Kasumi-1 (cell line): ENCODE measurements around the gene CCDC183.

Source experiments
- DNase-seq, 2 experiments: peaks; one replicate each; lab custom pipeline; 2025; lab: John Stamatoyannopoulos, UW

The CCDC183 gene

GRCh38 chr9:136849960-136850865 lies 54.1 kb downstream of the CCDC183 start:
- no peak for DNase-seq

GRCh38 chr9:136850866-136851775 lies 55.0 kb downstream of the CCDC183 start:
- no peak for DNase-seq

GRCh38 chr9:136851941-136852663 lies 56.0 kb downstream of the CCDC183 start, which contains the start of gene MAMDC4:
MAMDC4 (plus strand) TSS chr9:136852346; CDS start chr9:136852417, 71 bp downstream.
- DNase-seq: no peak

- no peak for DNase-seq
These were observed 56.8 kb downstream of the CCDC183 start for GRCh38 chr9:136852664-136853595.

GRCh38 chr9:136853596-136854112 lies 57.5 kb downstream of the CCDC183 start:
- DNase-seq: no peak

GRCh38 chr9:136854113-136854841 lies 58.1 kb downstream of the CCDC183 start:
- DNase-seq: no peak

GRCh38 chr9:136854842-136855460 lies 58.8 kb downstream of the CCDC183 start:
- DNase-seq: no peak

DNA sequence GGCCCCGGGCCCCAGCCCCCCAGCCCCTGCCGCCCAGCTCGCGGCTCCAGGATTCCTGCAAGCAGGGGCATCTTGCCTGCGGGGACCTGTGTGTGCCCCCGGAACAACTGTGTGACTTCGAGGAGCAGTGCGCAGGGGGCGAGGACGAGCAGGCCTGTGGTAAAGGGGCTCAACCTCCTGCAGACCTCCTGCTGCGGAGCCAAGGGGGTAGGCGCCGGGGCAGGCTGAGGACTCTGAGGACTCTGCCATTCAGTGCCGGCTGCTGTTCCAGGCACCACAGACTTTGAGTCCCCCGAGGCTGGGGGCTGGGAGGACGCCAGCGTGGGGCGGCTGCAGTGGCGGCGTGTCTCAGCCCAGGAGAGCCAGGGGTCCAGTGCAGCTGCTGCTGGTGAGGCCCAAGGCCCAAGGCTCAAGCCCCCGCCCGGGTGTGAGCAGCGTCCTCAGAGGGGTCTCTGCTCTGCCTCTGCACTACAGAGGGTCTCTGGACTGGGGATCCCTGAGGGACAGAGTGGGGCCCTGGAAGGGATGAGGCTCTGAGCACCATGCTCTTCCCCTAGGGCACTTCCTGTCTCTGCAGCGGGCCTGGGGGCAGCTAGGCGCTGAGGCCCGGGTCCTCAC lies 59.4 kb downstream of the CCDC183 start:
- no peak for DNase-seq

DNA sequence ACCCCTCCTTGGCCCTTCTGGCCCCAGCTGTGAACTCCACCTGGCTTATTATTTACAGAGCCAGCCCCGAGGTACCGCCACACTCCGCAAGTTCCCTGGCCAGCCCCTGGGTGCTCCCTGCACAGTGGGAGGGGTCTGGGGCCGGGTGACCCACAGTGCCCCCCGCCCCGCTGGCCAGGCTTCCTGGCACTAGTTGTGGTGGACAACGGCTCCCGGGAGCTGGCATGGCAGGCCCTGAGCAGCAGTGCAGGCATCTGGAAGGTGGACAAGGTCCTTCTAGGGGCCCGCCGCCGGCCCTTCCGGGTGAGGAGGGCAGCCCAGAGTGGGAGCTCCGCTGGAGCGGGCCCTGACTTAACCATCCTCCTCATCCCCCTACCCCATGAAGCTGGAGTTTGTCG lies 59.9 kb downstream of the CCDC183 start:
- DNase-seq: no peak

GRCh38 chr9:136856541-136857141 lies 60.5 kb downstream of the CCDC183 start:
- DNase-seq: no peak

DNA sequence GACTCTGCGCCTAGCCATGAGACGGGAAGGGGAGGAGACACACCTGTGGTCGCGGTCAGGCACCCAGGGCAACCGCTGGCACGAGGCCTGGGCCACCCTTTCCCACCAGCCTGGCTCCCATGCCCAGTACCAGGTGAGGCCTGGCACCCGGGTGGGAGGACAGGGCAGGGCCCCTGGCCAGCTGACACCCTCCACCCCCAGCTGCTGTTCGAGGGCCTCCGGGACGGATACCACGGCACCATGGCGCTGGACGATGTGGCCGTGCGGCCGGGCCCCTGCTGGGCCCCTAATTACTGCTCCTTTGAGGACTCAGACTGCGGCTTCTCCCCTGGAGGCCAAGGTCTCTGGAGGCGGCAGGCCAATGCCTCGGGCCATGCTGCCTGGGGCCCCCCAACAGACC lies 61.0 kb downstream of the CCDC183 start:
- no peak for DNase-seq
